ENCODE measurements around the gene CNOT9. TPM values are rescaled to one million over a fixed set of nuclear protein-coding genes. Genes with fewer than 3 reads are reported as not detected.
"Not testable (repeated sequence)": the region's sequence is repeated elsewhere in the genome, so short reads cannot be mapped to it uniquely, and the experiment has no call there.

Gene CNOT9
- total RNA-seq (ENCODE audit: low replicate concordance), result 32.9 and 77.0 TPM in 2 replicates

- H3K4me3 ChIP-seq (ENCODE audit: low read depth, low read length), result peak within 1 kb of the TSS; percentile 87
- no peak for TF ChIP-seq CTCF (IDR thresholded peaks at IDR 0.05; ENCODE audit: insufficient read depth, low read length)
- peak; percentile 98 for DNase-seq (ENCODE audit: low read depth)
Observed at GRCh38 chr2:218568190-218569037, at the start of gene CNOT9, which contains the start of gene USP37. Gene CNOT9, plus strand, starts transcription at chr2:218568839. Its CDS starts 116 bp downstream, at chr2:218568955. Gene USP37, minus strand, starts transcription at chr2:218568351. Its CDS starts 9,698 bp downstream, at chr2:218558653.

- no peak overlapping the region for H3K4me3 ChIP-seq (ENCODE audit: low read depth, low read length)
- no peak for TF ChIP-seq CTCF (IDR thresholded peaks at IDR 0.05; ENCODE audit: insufficient read depth, low read length)
- peak; percentile 11 for DNase-seq (ENCODE audit: low read depth)
Observed at GRCh38 chr2:218518876-218519275, 49.8 kb upstream of the CNOT9 start.

GRCh38 chr2:218523651-218524050, 45.0 kb upstream of the CNOT9 start:
- TF ChIP-seq CTCF (IDR thresholded peaks at IDR 0.05; ENCODE audit: insufficient read depth, low read length), result no peak
- no peak for DNase-seq (ENCODE audit: low read depth)
- H3K4me3 ChIP-seq (ENCODE audit: low read depth, low read length), result no peak overlapping the region

GRCh38 chr2:218528409-218528808, 40.2 kb upstream of the CNOT9 start:
- not testable (repeated sequence) for H3K4me3 ChIP-seq (ENCODE audit: low read depth, low read length); DNase-seq (ENCODE audit: low read depth)

GRCh38 chr2:218529990-218530389, 38.6 kb upstream of the CNOT9 start:
- no peak for DNase-seq (ENCODE audit: low read depth)
- H3K4me3 ChIP-seq (ENCODE audit: low read depth, low read length), result no peak overlapping the region
- no peak for TF ChIP-seq CTCF (IDR thresholded peaks at IDR 0.05; ENCODE audit: insufficient read depth, low read length)

- DNase-seq (ENCODE audit: low read depth), result no peak
- H3K4me3 ChIP-seq (ENCODE audit: low read depth, low read length), result no peak overlapping the region
- no peak for TF ChIP-seq CTCF (IDR thresholded peaks at IDR 0.05; ENCODE audit: insufficient read depth, low read length)
Observed at GRCh38 chr2:218536804-218537494, 31.7 kb upstream of the CNOT9 start.

- no peak for DNase-seq (ENCODE audit: low read depth)
- no peak for TF ChIP-seq CTCF (IDR thresholded peaks at IDR 0.05; ENCODE audit: insufficient read depth, low read length)
- H3K4me3 ChIP-seq (ENCODE audit: low read depth, low read length), result no peak overlapping the region
Observed at GRCh38 chr2:218540015-218540414, 28.6 kb upstream of the CNOT9 start.
